Keratinocyte (primary cell): ENCODE results near the gene BRF1. TPM values are rescaled to one million over a fixed set of nuclear protein-coding genes. Genes with fewer than 3 reads are reported as not detected.

Experiments
- DNase-seq: peaks from one replicate; pipeline ENCODE4 v3.0.0-alpha.2; 2011; ENCODE audit warnings: low read depth, missing footprints, low spot score
- FAIRE-seq: peaks from 2 replicates; lab custom pipeline; 2011; peaks lifted over from hg19 to GRCh38; lab: Jason Lieb, UNC
- H2AFZ ChIP-seq: 2 replicates; pipeline ENCODE4 v1.6.0; 2012; ENCODE audit warnings: low read length, control low read depth, inconsistent platforms; ENCODE audit not compliant: control insufficient read depth
- H3K27ac ChIP-seq: 2 replicates; pipeline ENCODE4 v1.5.1; 2011; ENCODE audit warnings: low read length; ENCODE audit not compliant: control insufficient read depth, insufficient read depth
- H3K27me3 ChIP-seq: 3 replicates; pipeline ENCODE4 v1.6.0; 2011; ENCODE audit warnings: low read length; ENCODE audit not compliant: control insufficient read depth, insufficient read depth; ENCODE audit errors: extremely low read depth
- H3K36me3 ChIP-seq, 2 experiments: 2 replicates in 1 of 2; 3 replicates in 1 of 2; pipeline ENCODE4 v1.5.1; 2011; ENCODE audit warnings: low read length in 2 of 2, mild to moderate bottlenecking in 1 of 2; ENCODE audit not compliant: control insufficient read depth in 2 of 2, insufficient read depth in 2 of 2; ENCODE audit errors: extremely low read depth in 1 of 2
- H3K4me1 ChIP-seq: 3 replicates; pipeline ENCODE4 v1.5.1; 2011; ENCODE audit warnings: low read length; ENCODE audit not compliant: control insufficient read depth, insufficient read depth; ENCODE audit errors: extremely low read depth
- H3K4me2 ChIP-seq: 3 replicates; pipeline ENCODE4 v1.6.0; 2011; ENCODE audit warnings: low read depth, low read length; ENCODE audit not compliant: control insufficient read depth, insufficient read depth; ENCODE audit errors: extremely low read depth
- H3K4me3 ChIP-seq, 3 experiments: fragments of 200-600 bp in 1 of 3; sonication (generic) in 1 of 3; 2 replicates in 2 of 3; 3 replicates in 1 of 3; pipeline ENCODE4 v1.5.1; 2011 to 2016; ENCODE audit warnings: low read length in 3 of 3, mild to moderate bottlenecking in 3 of 3, control low read depth in 2 of 3, inconsistent platforms in 1 of 3, low read depth in 1 of 3, mixed read lengths in 1 of 3, mixed run types in 1 of 3, moderate library complexity in 1 of 3; ENCODE audit not compliant: control insufficient read depth in 2 of 3, insufficient read depth in 2 of 3; ENCODE audit errors: extremely low read depth in 1 of 3
- H3K79me2 ChIP-seq: 2 replicates; pipeline ENCODE4 v1.6.0; 2012; ENCODE audit warnings: low read length; ENCODE audit not compliant: control insufficient read depth, insufficient read depth
- H3K9ac ChIP-seq: 3 replicates; pipeline ENCODE4 v1.6.0; 2011; ENCODE audit warnings: low read length; ENCODE audit not compliant: control insufficient read depth, insufficient read depth; ENCODE audit errors: extremely low read depth
- H3K9me1 ChIP-seq: 3 replicates; pipeline ENCODE4 v1.6.0; 2011; ENCODE audit warnings: low read length; ENCODE audit not compliant: control insufficient read depth, insufficient read depth; ENCODE audit errors: extremely low read depth
- H3K9me3 ChIP-seq: 2 replicates; pipeline ENCODE4 v1.5.1; 2012; ENCODE audit warnings: low read depth, low read length; ENCODE audit not compliant: control insufficient read depth
- H4K20me1 ChIP-seq: 3 replicates; pipeline ENCODE4 v1.6.0; 2011; ENCODE audit warnings: low read length; ENCODE audit not compliant: control insufficient read depth, insufficient read depth; ENCODE audit errors: extremely low read depth
- EZH2 ChIP-seq: IDR thresholded peaks from one replicate; pipeline ENCODE4 v1.6.1; 2012; ENCODE audit warnings: inconsistent platforms, mild to moderate bottlenecking, low read length, moderate library complexity
- dilution Hi-C: fragments of 300-500 bp; cut with MboI; formaldehyde crosslinking; loops from one replicate; pipeline ENCODE4 v1.7.0; 2020; ENCODE audit warnings: low sequenced_read_pairs; ENCODE audit not compliant: extremely low pct_ligation_motif_present
- polyA plus RNA-seq, 5 experiments: library from polyadenylated mRNA; depleted of rRNA in 3 of 5; stranded (reverse) in 3 of 5; stranded (forward) in 1 of 5; unstranded in 1 of 5; fragments of >200 nt; gene quantifications; 1 replicate in 1 of 5; 2 replicates in 3 of 5; 3 replicates in 1 of 5; pipeline versions ENCODE4 v1.2.1 to v1.2.3, GENCODE V29; 2011 to 2012; ENCODE audit warnings: missing spikeins in 2 of 5, low read depth in 1 of 5, low replicate concordance in 1 of 5
- TF ChIP-seq, protein P1 (sequence below), 3 experiments: IDR thresholded peaks in 1 of 3; conservative IDR thresholded peaks in 1 of 3; optimal IDR thresholded peaks in 1 of 3; 2 replicates in 2 of 3; 3 replicates in 1 of 3; pipeline versions ENCODE3 to v1.5.1; 2011; ENCODE audit warnings: low read length in 3 of 3, mild to moderate bottlenecking in 3 of 3, moderate library complexity in 2 of 3, control low read depth in 1 of 3, inconsistent platforms in 1 of 3; ENCODE audit not compliant: insufficient read depth in 2 of 3; ENCODE audit errors: extremely low read depth in 1 of 3

The BRF1 gene
- polyA plus RNA-seq, 1 donor (not counting 4 experiments of a cell fraction or from before 2014, with no cell fraction given), result 6.5 TPM

DNA sequence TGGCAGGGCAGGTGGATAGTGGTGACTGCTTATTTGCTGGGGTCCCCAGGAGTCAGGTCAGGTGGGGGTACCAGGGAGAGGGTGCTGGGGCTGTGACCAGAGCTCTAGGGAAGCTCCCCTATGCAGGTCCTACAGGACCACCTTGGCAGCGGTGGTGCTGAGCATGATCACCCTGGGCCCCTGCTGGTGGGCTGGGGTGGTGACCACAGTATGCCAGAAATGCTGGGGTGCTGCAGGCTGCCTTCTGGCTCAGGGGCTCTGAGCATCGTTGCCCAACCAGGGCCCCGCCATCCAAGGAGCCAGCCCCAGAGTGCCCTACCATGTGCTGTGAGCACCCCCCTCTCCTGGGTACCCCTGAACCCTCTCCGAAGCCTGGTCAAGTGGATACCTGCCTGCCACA is 102.2 kb downstream of the BRF1 start:
- H3K4me3 ChIP-seq, result no peak overlapping the region
- dilution Hi-C loops, result no loop called here
- no peaks in the 10 kb centered on the region for H3K4me1 ChIP-seq
- no peaks in the 10 kb centered on the region for H4K20me1 ChIP-seq
- no peaks in the 10 kb centered on the region for H3K9me3 ChIP-seq
- DNase-seq (no peak), FAIRE-seq (no peak)
- no peaks in the 10 kb centered on the region for H3K36me3 ChIP-seq
- no peak overlapping the region for H3K4me2 ChIP-seq
- no peak overlapping the region for H2AFZ ChIP-seq
- no peaks in the 10 kb centered on the region for H3K9me1 ChIP-seq
- no peaks in the 10 kb centered on the region for H3K79me2 ChIP-seq
- no peak overlapping the region for H3K9ac ChIP-seq
- H3K27ac ChIP-seq, result no peak overlapping the region
- TF ChIP-seq EZH2, result no peak
- TF ChIP-seq, protein P1, sequence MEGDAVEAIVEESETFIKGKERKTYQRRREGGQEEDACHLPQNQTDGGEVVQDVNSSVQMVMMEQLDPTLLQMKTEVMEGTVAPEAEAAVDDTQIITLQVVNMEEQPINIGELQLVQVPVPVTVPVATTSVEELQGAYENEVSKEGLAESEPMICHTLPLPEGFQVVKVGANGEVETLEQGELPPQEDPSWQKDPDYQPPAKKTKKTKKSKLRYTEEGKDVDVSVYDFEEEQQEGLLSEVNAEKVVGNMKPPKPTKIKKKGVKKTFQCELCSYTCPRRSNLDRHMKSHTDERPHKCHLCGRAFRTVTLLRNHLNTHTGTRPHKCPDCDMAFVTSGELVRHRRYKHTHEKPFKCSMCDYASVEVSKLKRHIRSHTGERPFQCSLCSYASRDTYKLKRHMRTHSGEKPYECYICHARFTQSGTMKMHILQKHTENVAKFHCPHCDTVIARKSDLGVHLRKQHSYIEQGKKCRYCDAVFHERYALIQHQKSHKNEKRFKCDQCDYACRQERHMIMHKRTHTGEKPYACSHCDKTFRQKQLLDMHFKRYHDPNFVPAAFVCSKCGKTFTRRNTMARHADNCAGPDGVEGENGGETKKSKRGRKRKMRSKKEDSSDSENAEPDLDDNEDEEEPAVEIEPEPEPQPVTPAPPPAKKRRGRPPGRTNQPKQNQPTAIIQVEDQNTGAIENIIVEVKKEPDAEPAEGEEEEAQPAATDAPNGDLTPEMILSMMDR (optimal IDR thresholded peaks at IDR 0.05 in 1 of 3, IDR thresholded peaks at IDR 0.05 in 1 of 3, conservative IDR thresholded peaks at IDR 0.05 in 1 of 3; ENCODE audit: extremely low read depth in 1 of 3, insufficient read depth in 2 of 3, low read length in 3 of 3), result peak in 1 of 3 experiments; percentile 2
- H3K27me3 ChIP-seq, result peaks cover 43% of the 10 kb centered on the region

DNA sequence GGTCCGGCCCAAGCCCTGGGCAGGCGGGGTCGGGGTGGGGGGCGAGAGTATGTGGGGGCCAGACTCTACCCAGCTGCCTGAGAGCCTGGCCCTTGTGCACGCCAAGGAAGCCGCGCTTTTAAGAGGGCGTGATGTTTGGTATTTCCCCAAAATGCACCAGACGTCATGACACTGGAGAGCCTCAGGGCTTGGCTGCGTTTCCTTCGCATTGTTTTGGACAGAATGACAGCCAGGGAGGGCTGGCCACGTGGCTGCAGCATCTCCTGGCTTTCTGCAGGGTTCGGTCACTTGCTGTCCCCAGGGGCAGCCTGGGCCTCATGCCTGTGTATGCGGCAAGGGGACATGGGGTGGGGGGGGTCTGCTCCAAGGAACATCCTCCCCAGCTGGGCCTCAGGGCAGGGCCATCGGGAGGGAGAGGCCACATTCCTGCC is 103.6 kb downstream of the BRF1 start:
- Histone ChIP-seq H3K4me1 (peaks cover 5% of the 10 kb centered on the region), H3K9ac (no peak overlapping the region), H3K27ac (no peak overlapping the region), H3K4me3 (no peak overlapping the region), H3K27me3 (peaks cover 43% of the 10 kb centered on the region), H3K9me1 (no peaks in the 10 kb centered on the region), H3K9me3 (no peaks in the 10 kb centered on the region), H3K36me3 (no peaks in the 10 kb centered on the region), H3K79me2 (no peaks in the 10 kb centered on the region), H3K4me2 (no peak overlapping the region), H2AFZ (no peak overlapping the region), H4K20me1 (no peaks in the 10 kb centered on the region)
- TF ChIP-seq, protein P1 (optimal IDR thresholded peaks at IDR 0.05 in 1 of 3, IDR thresholded peaks at IDR 0.05 in 1 of 3, conservative IDR thresholded peaks at IDR 0.05 in 1 of 3; ENCODE audit: extremely low read depth in 1 of 3, insufficient read depth in 2 of 3, low read length in 3 of 3), result no peak
- TF ChIP-seq EZH2, result peak; percentile 4
- no peak for DNase-seq
- FAIRE-seq, result no peak
- dilution Hi-C loops, result no loop called here
